IgD-negative memory B cell (primary cell): ENCODE measurements around the gene SPINK4. TPM values are rescaled to one million over a fixed set of nuclear protein-coding genes. Genes with fewer than 3 reads are reported as not detected.

Experiments used
- H3K27ac Mint-ChIP-seq, 3 donors: one replicate each; pipeline ENCODE4 v1.8.0; 2020 to 2022; ENCODE audit warnings: mild to moderate bottlenecking in 3 of 3, mixed read lengths in 3 of 3, moderate library complexity in 1 of 3
- H3K27me3 Mint-ChIP-seq: one replicate; pipeline ENCODE4 v1.8.0; 2021; ENCODE audit warnings: mixed read lengths
- H3K36me3 Mint-ChIP-seq: one replicate; pipeline ENCODE4 v1.8.0; 2020; ENCODE audit warnings: mild to moderate bottlenecking, mixed read lengths
- H3K4me1 Mint-ChIP-seq, 3 donors: one replicate each; pipeline ENCODE4 v1.8.0; 2020 to 2022; ENCODE audit warnings: mixed read lengths in 3 of 3, mild to moderate bottlenecking in 1 of 3
- H3K4me3 Mint-ChIP-seq, 4 donors: one replicate each; pipeline ENCODE4 v1.8.0; 2020 to 2022; ENCODE audit warnings: mild to moderate bottlenecking in 4 of 4, mixed read lengths in 4 of 4, moderate library complexity in 3 of 4
- H3K9me3 Mint-ChIP-seq, 3 donors: one replicate each; pipeline ENCODE4 v1.8.0; 2020 to 2021; ENCODE audit warnings: mixed read lengths in 3 of 3, mild to moderate bottlenecking in 1 of 3
- polyA plus RNA-seq: library from polyadenylated mRNA; unstranded; fragments of 300-500 nt; fragmentation: Illumina TruSeq; gene quantifications from one replicate; pipeline ENCODE4 v1.2.3, GENCODE V29; 2021

The SPINK4 gene
- polyA plus RNA-seq, 1 donor from 2014 or later = not detected

GRCh38 chr9:33263131-33264002 is 23.4 kb downstream of the SPINK4 start:
- no peaks in the 10 kb centered on the region for H3K27me3 Mint-ChIP-seq
- H3K9me3 Mint-ChIP-seq = no peaks in the 10 kb centered on the region
- peak overlapping the region; percentile 55 to 93 (median 91) for H3K27ac Mint-ChIP-seq
- peak overlapping the region; percentile 93 to 98 (median 95) for H3K4me3 Mint-ChIP-seq
- H3K36me3 Mint-ChIP-seq = peaks cover 3% of the 10 kb centered on the region
- H3K4me1 Mint-ChIP-seq = peaks cover 18 to 33% (median 22%) of the 10 kb centered on the region in 3 donors

GRCh38 chr9:33264003-33264472 is 24.1 kb downstream of the SPINK4 start:
- Mint-ChIP-seq H3K27me3 (no peaks in the 10 kb centered on the region), H3K4me1 (peaks cover 16 to 33% (median 22%) of the 10 kb centered on the region in 3 donors), H3K4me3 (peak overlapping the region; percentile 93 to 98 (median 95)), H3K27ac (peak overlapping the region; percentile 55 to 93 (median 91)), H3K36me3 (peaks cover 3% of the 10 kb centered on the region), H3K9me3 (no peaks in the 10 kb centered on the region)

GRCh38 chr9:33264473-33265177 is 24.7 kb downstream of the SPINK4 start, which contains the start of the genes BAG1 and CHMP5:
Gene BAG1 (minus strand): TSS chr9:33264708.
Gene CHMP5 (plus strand): TSS chr9:33265049. CDS start chr9:33265079, 30 bp downstream.
- Mint-ChIP-seq H3K36me3 (peaks cover 3% of the 10 kb centered on the region), H3K9me3 (no peaks in the 10 kb centered on the region), H3K27me3 (no peaks in the 10 kb centered on the region), H3K4me1 (peaks cover 16 to 33% (median 22%) of the 10 kb centered on the region in 3 donors), H3K4me3 (peak within 1 kb of the TSS; percentile 93 to 98 (median 96)), H3K27ac (peak within 1 kb of the TSS; percentile 86 to 99 (median 91))

GRCh38 chr9:33265211-33265865 is 25.4 kb downstream of the SPINK4 start:
- peak overlapping the region; percentile 87 to 98 (median 92) for H3K4me3 Mint-ChIP-seq
- H3K36me3 Mint-ChIP-seq = peaks cover 3% of the 10 kb centered on the region
- H3K4me1 Mint-ChIP-seq = peaks cover 16 to 33% (median 20%) of the 10 kb centered on the region in 3 donors
- no peaks in the 10 kb centered on the region for H3K27me3 Mint-ChIP-seq
- peak overlapping the region; percentile 86 to 99 (median 91) for H3K27ac Mint-ChIP-seq
- no peaks in the 10 kb centered on the region for H3K9me3 Mint-ChIP-seq

GRCh38 chr9:33267151-33267767 is 27.3 kb downstream of the SPINK4 start:
- peak overlapping the region in 1 of 3 donors; percentile 99 for H3K27ac Mint-ChIP-seq
- H3K27me3 Mint-ChIP-seq = no peaks in the 10 kb centered on the region
- H3K4me3 Mint-ChIP-seq = peak overlapping the region in 1 of 4 donors; percentile 93
- H3K4me1 Mint-ChIP-seq = peaks cover 16 to 35% (median 20%) of the 10 kb centered on the region in 3 donors
- H3K36me3 Mint-ChIP-seq = peaks cover 3% of the 10 kb centered on the region
- H3K9me3 Mint-ChIP-seq = no peaks in the 10 kb centered on the region

GRCh38 chr9:33270146-33270545 is 30.2 kb downstream of the SPINK4 start:
- H3K9me3 Mint-ChIP-seq = no peaks in the 10 kb centered on the region
- no peaks in the 10 kb centered on the region for H3K27me3 Mint-ChIP-seq
- H3K36me3 Mint-ChIP-seq = no peaks in the 10 kb centered on the region
- H3K4me3 Mint-ChIP-seq = peak overlapping the region in 1 of 4 donors; percentile 53
- H3K27ac Mint-ChIP-seq = no peak overlapping the region
- peaks cover 5 to 20% (median 9%) of the 10 kb centered on the region in 3 donors for H3K4me1 Mint-ChIP-seq

GRCh38 chr9:33272061-33272460 is 32.1 kb downstream of the SPINK4 start:
- H3K36me3 Mint-ChIP-seq = no peaks in the 10 kb centered on the region
- H3K9me3 Mint-ChIP-seq = no peaks in the 10 kb centered on the region

GRCh38 chr9:33273266-33273971 is 33.5 kb downstream of the SPINK4 start:
- Mint-ChIP-seq H3K4me3 (no peak overlapping the region), H3K27me3 (no peaks in the 10 kb centered on the region), H3K36me3 (peaks cover 1% of the 10 kb centered on the region), H3K4me1 (peaks cover 0 to 5% (median 2%) of the 10 kb centered on the region in 3 donors), H3K9me3 (no peaks in the 10 kb centered on the region), H3K27ac (peak overlapping the region in 1 of 3 donors; percentile 57)

More at GRCh38 chr9:33272061-33272460, 32.1 kb downstream of the SPINK4 start:
- H3K4me1 Mint-ChIP-seq = peaks cover 0 to 8% (median 3%) of the 10 kb centered on the region in 3 donors
- H3K27ac Mint-ChIP-seq = no peak overlapping the region
- H3K4me3 Mint-ChIP-seq = no peak overlapping the region
- H3K27me3 Mint-ChIP-seq = no peaks in the 10 kb centered on the region

GRCh38 chr9:33273972-33274328 is 34.0 kb downstream of the SPINK4 start:
- Mint-ChIP-seq H3K9me3 (no peaks in the 10 kb centered on the region), H3K4me3 (no peak overlapping the region), H3K4me1 (peaks cover 0 to 5% (median 2%) of the 10 kb centered on the region in 3 donors), H3K36me3 (peaks cover 1% of the 10 kb centered on the region), H3K27me3 (no peaks in the 10 kb centered on the region), H3K27ac (peak overlapping the region in 1 of 3 donors; percentile 16)

- H3K36me3 Mint-ChIP-seq = peaks cover 1% of the 10 kb centered on the region
- no peak overlapping the region for H3K4me3 Mint-ChIP-seq
- no peak overlapping the region for H3K27ac Mint-ChIP-seq
- H3K4me1 Mint-ChIP-seq = peaks cover 0 to 5% (median 0%) of the 10 kb centered on the region in 3 donors
- H3K27me3 Mint-ChIP-seq = no peaks in the 10 kb centered on the region
- H3K9me3 Mint-ChIP-seq = no peaks in the 10 kb centered on the region
Observed at GRCh38 chr9:33277484-33277883, 37.5 kb downstream of the SPINK4 start.

- H3K36me3 Mint-ChIP-seq = no peaks in the 10 kb centered on the region
- H3K9me3 Mint-ChIP-seq = no peaks in the 10 kb centered on the region
- no peak overlapping the region for H3K4me3 Mint-ChIP-seq
- H3K4me1 Mint-ChIP-seq = peaks cover 9 to 11% (median 10%) of the 10 kb centered on the region in 3 donors
- H3K27me3 Mint-ChIP-seq = no peaks in the 10 kb centered on the region
- peak overlapping the region in 1 of 3 donors; percentile 76 for H3K27ac Mint-ChIP-seq
Observed at GRCh38 chr9:33285502-33285901, 45.5 kb downstream of the SPINK4 start.

- Mint-ChIP-seq H3K27me3 (no peaks in the 10 kb centered on the region), H3K36me3 (peaks cover under 1% of the 10 kb centered on the region), H3K4me3 (peak overlapping the region in 2 of 4 donors; percentile 42 to 95), H3K9me3 (no peaks in the 10 kb centered on the region), H3K27ac (peak overlapping the region; percentile 55 to 96 (median 85)), H3K4me1 (peaks cover 12 to 20% (median 16%) of the 10 kb centered on the region in 3 donors)
Observed at GRCh38 chr9:33287087-33287490, 47.1 kb downstream of the SPINK4 start.

- Mint-ChIP-seq H3K27ac (peak overlapping the region in 1 of 3 donors; percentile 13), H3K9me3 (no peaks in the 10 kb centered on the region), H3K4me1 (peaks cover 21 to 30% (median 28%) of the 10 kb centered on the region in 3 donors), H3K4me3 (peak overlapping the region in 1 of 4 donors; percentile 44), H3K36me3 (peaks cover 3% of the 10 kb centered on the region), H3K27me3 (no peaks in the 10 kb centered on the region)
Observed at GRCh38 chr9:33288235-33288634, 48.3 kb downstream of the SPINK4 start.
